ENCODE data around the gene TIGD7. TPM values are rescaled to one million over a fixed set of nuclear protein-coding genes. Genes with fewer than 3 reads are reported as not detected.

Gene TIGD7
- total RNA-seq, 1 donor from 2014 or later, result 8.2 TPM

DNA sequence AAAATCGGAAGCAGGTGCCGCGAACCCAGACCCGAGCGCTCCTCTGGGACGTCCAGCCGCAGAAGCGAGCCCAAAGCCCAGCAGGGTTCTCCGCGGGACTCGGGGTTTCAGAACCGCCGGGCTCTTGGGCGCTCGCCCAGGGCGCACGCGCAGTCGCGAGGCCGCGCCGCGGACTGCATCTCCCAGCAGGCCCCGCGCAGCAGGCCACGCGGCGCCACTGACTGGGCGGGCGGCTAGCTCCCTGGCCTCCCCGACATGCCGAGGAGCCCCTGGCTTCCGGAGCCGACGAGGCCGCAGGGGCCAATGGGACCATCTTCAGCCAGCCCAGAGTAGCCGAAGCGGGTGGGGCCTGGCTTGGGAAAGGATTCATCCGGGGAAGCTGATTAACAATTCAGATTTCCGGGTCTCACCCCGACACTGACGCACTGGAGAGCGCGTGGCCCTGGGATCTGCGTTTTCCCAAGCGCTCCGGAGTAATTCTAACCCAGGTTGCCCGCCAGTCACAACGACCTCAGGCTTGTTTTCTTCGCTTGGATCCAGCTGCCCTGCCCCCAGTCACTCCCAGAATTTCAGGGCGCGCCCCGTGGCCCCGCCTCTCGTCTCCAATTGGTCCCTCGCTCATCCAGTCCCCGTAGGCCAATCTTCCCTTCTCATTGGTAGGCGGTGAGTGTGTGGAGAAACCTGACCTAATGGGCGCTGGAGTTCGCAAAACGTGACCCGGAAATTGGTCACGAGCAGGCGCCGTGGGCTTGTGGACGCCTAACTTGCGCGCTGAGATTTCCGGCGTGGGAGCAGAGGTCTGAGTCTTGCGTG, 22.3 kb downstream of the TIGD7 start, which contains the start of gene ZNF263:
Gene ZNF263 (plus strand): TSS at position 762 of the 813 bp plus-strand sequence. CDS start 328 bp downstream, outside the sequence.
- Mint-ChIP-seq H3K36me3 (ENCODE audit: unreplicated experiment) (peaks cover 27% of the 10 kb centered on the region), H3K4me3 (ENCODE audit: unreplicated experiment) (peak within 1 kb of the TSS; percentile 94), H3K9me3 (ENCODE audit: unreplicated experiment) (peaks cover 16% of the 10 kb centered on the region), H3K27ac (ENCODE audit: unreplicated experiment) (peak within 1 kb of the TSS; percentile 100), H3K27me3 (ENCODE audit: unreplicated experiment) (peaks cover 3% of the 10 kb centered on the region), H3K4me1 (ENCODE audit: unreplicated experiment) (peaks cover 21% of the 10 kb centered on the region)
- peak; percentile 98 for DNase-seq (ENCODE audit: extremely low spot score, unreplicated experiment)
- TF ChIP-seq, protein P1, sequence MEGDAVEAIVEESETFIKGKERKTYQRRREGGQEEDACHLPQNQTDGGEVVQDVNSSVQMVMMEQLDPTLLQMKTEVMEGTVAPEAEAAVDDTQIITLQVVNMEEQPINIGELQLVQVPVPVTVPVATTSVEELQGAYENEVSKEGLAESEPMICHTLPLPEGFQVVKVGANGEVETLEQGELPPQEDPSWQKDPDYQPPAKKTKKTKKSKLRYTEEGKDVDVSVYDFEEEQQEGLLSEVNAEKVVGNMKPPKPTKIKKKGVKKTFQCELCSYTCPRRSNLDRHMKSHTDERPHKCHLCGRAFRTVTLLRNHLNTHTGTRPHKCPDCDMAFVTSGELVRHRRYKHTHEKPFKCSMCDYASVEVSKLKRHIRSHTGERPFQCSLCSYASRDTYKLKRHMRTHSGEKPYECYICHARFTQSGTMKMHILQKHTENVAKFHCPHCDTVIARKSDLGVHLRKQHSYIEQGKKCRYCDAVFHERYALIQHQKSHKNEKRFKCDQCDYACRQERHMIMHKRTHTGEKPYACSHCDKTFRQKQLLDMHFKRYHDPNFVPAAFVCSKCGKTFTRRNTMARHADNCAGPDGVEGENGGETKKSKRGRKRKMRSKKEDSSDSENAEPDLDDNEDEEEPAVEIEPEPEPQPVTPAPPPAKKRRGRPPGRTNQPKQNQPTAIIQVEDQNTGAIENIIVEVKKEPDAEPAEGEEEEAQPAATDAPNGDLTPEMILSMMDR (IDR thresholded peaks at IDR 0.05), result no peak

DNA sequence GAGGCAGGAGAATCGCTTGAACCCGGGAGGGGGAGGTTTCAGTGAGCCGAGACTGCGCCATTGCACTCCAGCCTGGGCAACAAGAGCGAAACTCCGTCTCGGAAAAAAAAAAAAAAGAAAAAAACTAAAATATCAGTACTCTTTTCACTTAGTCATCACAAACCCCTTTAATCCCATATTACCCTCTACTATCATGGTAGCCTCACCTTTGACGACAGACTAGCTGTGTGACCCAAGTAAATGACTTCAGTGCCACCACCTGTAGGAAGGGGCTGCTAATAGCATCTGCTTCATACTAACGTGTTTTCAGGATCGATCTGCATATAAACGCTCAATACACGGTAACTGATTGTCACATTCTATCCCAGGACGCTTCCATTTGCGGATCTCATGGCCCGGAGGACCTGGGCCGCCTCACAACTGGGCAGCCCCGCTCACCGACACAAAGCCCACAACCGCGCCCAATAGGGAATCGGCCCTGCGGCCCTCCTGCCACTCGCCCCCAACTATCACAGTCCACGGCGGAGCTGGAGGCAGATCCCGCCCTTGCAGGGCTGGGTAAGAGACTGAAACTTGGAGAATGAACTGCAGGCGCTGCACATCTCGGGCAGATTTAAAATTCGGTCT, 23.0 kb downstream of the TIGD7 start:
- Mint-ChIP-seq H3K4me1 (ENCODE audit: unreplicated experiment) (peaks cover 21% of the 10 kb centered on the region), H3K27ac (ENCODE audit: unreplicated experiment) (peak overlapping the region; percentile 100)
- no peak for DNase-seq (ENCODE audit: extremely low spot score, unreplicated experiment)

DNA sequence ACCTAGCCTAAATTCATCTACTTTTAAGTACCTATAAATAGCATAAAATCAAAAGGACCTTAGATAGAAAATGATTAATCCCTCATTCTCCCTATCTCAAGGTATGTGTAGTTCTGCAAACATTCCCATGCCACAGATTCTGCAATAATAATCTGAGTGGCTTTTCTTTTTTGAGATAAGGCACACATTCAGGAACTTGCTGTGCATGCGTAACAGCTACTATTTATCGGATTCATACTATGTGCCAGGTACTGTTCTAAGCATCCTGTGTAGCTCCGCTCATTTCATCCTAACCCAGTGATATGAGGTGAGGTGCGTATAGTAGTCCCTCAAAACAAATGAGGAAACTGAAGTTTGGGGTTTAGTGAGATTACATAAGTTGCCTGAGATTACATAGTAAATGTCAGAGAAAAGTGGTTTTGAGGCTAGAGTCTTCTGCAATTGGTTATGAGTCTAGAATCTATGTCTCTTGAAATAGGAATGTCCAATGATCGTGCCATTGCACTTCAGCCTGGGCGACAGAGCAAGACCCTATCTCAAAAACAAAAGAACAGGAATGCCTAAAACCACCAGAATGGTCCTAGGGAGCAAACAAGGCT, 23.9 kb downstream of the TIGD7 start:
- no peak for DNase-seq (ENCODE audit: extremely low spot score, unreplicated experiment)
- H3K36me3 Mint-ChIP-seq (ENCODE audit: unreplicated experiment), result peaks cover 12% of the 10 kb centered on the region
- peaks cover 10% of the 10 kb centered on the region for H3K27me3 Mint-ChIP-seq (ENCODE audit: unreplicated experiment)
- peaks cover 6% of the 10 kb centered on the region for H3K9me3 Mint-ChIP-seq (ENCODE audit: unreplicated experiment)
- H3K4me1 Mint-ChIP-seq (ENCODE audit: unreplicated experiment), result peaks cover 21% of the 10 kb centered on the region
- peak overlapping the region; percentile 94 for H3K4me3 Mint-ChIP-seq (ENCODE audit: unreplicated experiment)
- H3K27ac Mint-ChIP-seq (ENCODE audit: unreplicated experiment), result no peak overlapping the region
- TF ChIP-seq, protein P1 (IDR thresholded peaks at IDR 0.05), result no peak

More for the DNA sequence above, 23.0 kb downstream of the TIGD7 start:
- Mint-ChIP-seq H3K4me3 (ENCODE audit: unreplicated experiment) (peak overlapping the region; percentile 94), H3K9me3 (ENCODE audit: unreplicated experiment) (peaks cover 11% of the 10 kb centered on the region), H3K27me3 (ENCODE audit: unreplicated experiment) (peaks cover 3% of the 10 kb centered on the region), H3K36me3 (ENCODE audit: unreplicated experiment) (peaks cover 20% of the 10 kb centered on the region)
- TF ChIP-seq, protein P1 (IDR thresholded peaks at IDR 0.05), result no peak

DNA sequence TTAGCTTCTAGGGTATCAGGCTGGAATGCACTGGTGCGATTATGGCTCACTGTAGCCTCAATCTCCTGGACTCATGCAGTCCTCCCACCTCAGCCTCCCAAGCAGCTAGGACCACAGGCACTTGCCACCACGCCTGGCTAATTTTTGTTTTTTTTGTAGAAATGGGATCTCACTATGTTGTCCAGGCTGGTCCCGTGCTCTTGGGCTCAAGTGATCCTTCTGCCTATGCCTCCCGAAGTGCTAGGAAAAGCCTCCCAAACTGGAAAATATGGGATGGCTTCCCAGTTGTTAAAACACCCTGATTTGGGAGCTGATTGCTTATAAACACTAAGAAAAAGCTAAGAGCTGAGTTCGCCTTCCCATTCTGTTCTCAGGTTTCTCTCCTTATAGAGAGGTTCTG, 28.6 kb downstream of the TIGD7 start:
- H3K27ac Mint-ChIP-seq (ENCODE audit: unreplicated experiment), result no peak overlapping the region
- peaks cover 19% of the 10 kb centered on the region for H3K27me3 Mint-ChIP-seq (ENCODE audit: unreplicated experiment)
- TF ChIP-seq, protein P1 (IDR thresholded peaks at IDR 0.05), result no peak
- H3K4me1 Mint-ChIP-seq (ENCODE audit: unreplicated experiment), result no peaks in the 10 kb centered on the region
- DNase-seq (ENCODE audit: extremely low spot score, unreplicated experiment), result no peak
- no peak overlapping the region for H3K4me3 Mint-ChIP-seq (ENCODE audit: unreplicated experiment)
- no peaks in the 10 kb centered on the region for H3K36me3 Mint-ChIP-seq (ENCODE audit: unreplicated experiment)
- no peaks in the 10 kb centered on the region for H3K9me3 Mint-ChIP-seq (ENCODE audit: unreplicated experiment)

DNA sequence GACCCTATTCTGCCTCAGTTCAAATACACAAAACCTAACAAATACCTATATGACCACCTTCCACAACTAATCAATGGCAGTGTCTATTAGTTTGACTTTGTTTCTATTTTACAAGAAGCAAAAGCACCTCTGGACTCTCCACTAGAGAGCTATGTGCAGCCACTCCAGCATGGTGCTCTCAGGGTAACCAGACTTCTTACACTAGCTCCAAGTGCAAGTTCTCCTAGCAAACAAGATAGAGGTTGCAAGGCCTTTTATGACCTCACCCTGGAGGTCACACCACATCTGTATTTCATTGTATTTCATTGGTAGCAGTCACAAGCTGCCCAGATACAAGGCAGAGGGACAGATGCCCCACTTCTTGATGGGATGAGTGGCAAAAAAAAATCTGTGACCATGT, 30.3 kb downstream of the TIGD7 start:
- Mint-ChIP-seq H3K9me3 (ENCODE audit: unreplicated experiment) (no peaks in the 10 kb centered on the region), H3K27me3 (ENCODE audit: unreplicated experiment) (peaks cover 19% of the 10 kb centered on the region), H3K36me3 (ENCODE audit: unreplicated experiment) (no peaks in the 10 kb centered on the region), H3K27ac (ENCODE audit: unreplicated experiment) (no peak overlapping the region), H3K4me1 (ENCODE audit: unreplicated experiment) (no peaks in the 10 kb centered on the region), H3K4me3 (ENCODE audit: unreplicated experiment) (no peak overlapping the region)
- no peak for DNase-seq (ENCODE audit: extremely low spot score, unreplicated experiment)
- TF ChIP-seq, protein P1 (IDR thresholded peaks at IDR 0.05), result no peak

Measured in osteocyte (in vitro differentiated cells).